IMR-90 (cell line): ENCODE measurements around the gene MTIF2. TPM values are rescaled to one million over a fixed set of nuclear protein-coding genes. Genes with fewer than 3 reads are reported as not detected.
A peak's percentile ranks its signal among the peaks of the same experiment; 100 is the strongest.

Experiments
- ATAC-seq: fragments of 200-7000 bp; cut with Tn5 transposase; 2 replicates; pipeline ENCODE4 v1.9.1; 2020; ENCODE audit warnings: low read depth, mild to moderate bottlenecking, moderate library complexity
- BruUV-seq: library from RNA; stranded (reverse); fragments of 400-500 nt; replicated peaks from 2 replicates; lab custom pipeline; 2021; lab: Mats Ljungman, UMichigan
- CTCF ChIA-PET: fragments of 300-600 bp; formaldehyde crosslinking; extraction: SDS; loops from one replicate; lab custom pipeline; 2021; ENCODE audit warnings: antibody characterized with exemption; lab: Yijun Ruan, JAX
- POLR2A ChIA-PET: fragments of 300-600 bp; sonication (Branson Sonifier 250); formaldehyde crosslinking; loops from one replicate; lab custom pipeline; 2022; ENCODE audit warnings: antibody characterized with exemption; ENCODE audit not compliant: unreplicated experiment; lab: Charles Lee
- DNase-seq: peaks from one replicate; pipeline ENCODE4 v3.0.0; 2013
- H2AFZ ChIP-seq: replicated peaks from 2 replicates; pipeline ENCODE3; 2013; ENCODE audit warnings: low read length, mild to moderate bottlenecking; ENCODE audit not compliant: poor library complexity
- H2AK5ac ChIP-seq: 2 replicates; pipeline ENCODE4 v1.6.1; 2013; ENCODE audit warnings: low read depth, low read length, inconsistent platforms
- H2AK9ac ChIP-seq: replicated peaks from 2 replicates; pipeline ENCODE3; 2013; ENCODE audit warnings: mild to moderate bottlenecking, low read depth, low read length, moderate library complexity; ENCODE audit not compliant: poor library complexity
- H2BK120ac ChIP-seq: 2 replicates; pipeline ENCODE4 v1.6.1; 2013; ENCODE audit warnings: low read depth, low read length, inconsistent platforms
- H2BK15ac ChIP-seq: 3 replicates; pipeline ENCODE4 v1.6.1; 2013; ENCODE audit warnings: low read depth, low read length, inconsistent platforms
- H2BK20ac ChIP-seq: 2 replicates; pipeline ENCODE4 v1.6.1; 2013; ENCODE audit warnings: low read depth, mild to moderate bottlenecking, inconsistent platforms, low read length, moderate library complexity
- H2BK5ac ChIP-seq: 2 replicates; pipeline ENCODE4 v1.6.1; 2013; ENCODE audit warnings: mild to moderate bottlenecking, low read depth, low read length, inconsistent platforms; ENCODE audit not compliant: poor library complexity, severe bottlenecking
- H3K14ac ChIP-seq: replicated peaks from 2 replicates; pipeline ENCODE4 v1.6.1; 2013; ENCODE audit warnings: low read depth, low read length, inconsistent platforms
- H3K18ac ChIP-seq: 2 replicates; pipeline ENCODE4 v1.6.1; 2013; ENCODE audit warnings: low read depth, low read length, control low read depth
- H3K23ac ChIP-seq: 2 replicates; pipeline ENCODE4 v1.6.1; 2013; ENCODE audit warnings: low read depth, low read length, inconsistent platforms
- H3K27ac ChIP-seq: 2 replicates; pipeline ENCODE4 v1.5.1; 2013; ENCODE audit warnings: mild to moderate bottlenecking, control low read depth, low read length; ENCODE audit not compliant: insufficient read depth
- H3K27me3 ChIP-seq: 2 replicates; pipeline ENCODE4 v1.6.1; 2013; ENCODE audit warnings: low read length; ENCODE audit not compliant: control insufficient read depth, insufficient read depth
- H3K36me3 ChIP-seq: 2 replicates; pipeline ENCODE4 v1.6.1; 2013; ENCODE audit warnings: low read length, mixed read lengths; ENCODE audit not compliant: control insufficient read depth, insufficient read depth
- H3K4ac ChIP-seq: 2 replicates; pipeline ENCODE4 v1.6.1; 2013; ENCODE audit warnings: low read depth, low read length, inconsistent platforms
- H3K4me1 ChIP-seq: 2 replicates; pipeline ENCODE4 v1.6.1; 2013; ENCODE audit warnings: low read length, mixed read lengths; ENCODE audit not compliant: control insufficient read depth, insufficient read depth
- H3K4me2 ChIP-seq: 2 replicates; pipeline ENCODE4 v1.6.1; 2013; ENCODE audit warnings: low read depth, mild to moderate bottlenecking, control low read depth, low read length, moderate library complexity
- H3K4me3 ChIP-seq: 2 replicates; pipeline ENCODE4 v1.5.1; 2013; ENCODE audit warnings: low read depth, mild to moderate bottlenecking, control low read depth, low read length, moderate library complexity; ENCODE audit not compliant: insufficient read depth
- H3K56ac ChIP-seq: 2 replicates; pipeline ENCODE4 v1.6.1; 2013; ENCODE audit warnings: low read length, inconsistent platforms; ENCODE audit not compliant: insufficient read depth; ENCODE audit errors: extremely low read depth
- H3K79me1 ChIP-seq, 2 experiments: 2 replicates each; pipeline ENCODE4 v1.6.1; 2013; ENCODE audit warnings: low read length in 2 of 2, inconsistent platforms in 1 of 2, low read depth in 1 of 2
- H3K9ac ChIP-seq: 2 replicates; pipeline ENCODE4 v1.6.1; 2013; ENCODE audit warnings: low read depth, low read length, control low read depth
- H3K9me1 ChIP-seq: 2 replicates; pipeline ENCODE4 v1.6.1; 2013; ENCODE audit warnings: low read length, inconsistent platforms; ENCODE audit not compliant: insufficient read depth
- H3K9me3 ChIP-seq: 2 replicates; pipeline ENCODE4 v1.6.1; 2013; ENCODE audit warnings: low read length; ENCODE audit not compliant: control insufficient read depth, insufficient read depth
- H4K20me1 ChIP-seq: 2 replicates; pipeline ENCODE4 v1.6.1; 2013; ENCODE audit warnings: low read length, inconsistent platforms; ENCODE audit not compliant: insufficient read depth
- H4K5ac ChIP-seq: 2 replicates; pipeline ENCODE4 v1.6.1; 2013; ENCODE audit warnings: mild to moderate bottlenecking, low read depth, low read length, control low read depth
- H4K8ac ChIP-seq, 2 experiments: 2 replicates each; pipeline ENCODE4 v1.6.1; 2013; ENCODE audit warnings: low read depth in 2 of 2, low read length in 2 of 2, control low read depth in 1 of 2, inconsistent platforms in 1 of 2
- H4K91ac ChIP-seq: 2 replicates; pipeline ENCODE4 v1.6.1; 2013; ENCODE audit warnings: low read depth, low read length, inconsistent platforms; ENCODE audit not compliant: insufficient read depth
- RFX5 ChIP-seq: IDR thresholded peaks from 2 replicates; pipeline ENCODE4 v1.8.0; 2012; ENCODE audit warnings: low read depth, mild to moderate bottlenecking, low read length, moderate library complexity
- WGBS, 2 experiments: methylation state at CpG; one replicate each; pipeline versions ENCODE4 v1.1.5 to v1.1.7; 2013; ENCODE audit warnings: missing lambda C conversion rate in 2 of 2; ENCODE audit not compliant: insufficient read length in 1 of 2; ENCODE audit errors: extremely low coverage in 2 of 2; 5-methylcytosine and 5-hydroxymethylcytosine counted together
- dilution Hi-C: fragments of 300-500 bp; cut with HindIII; formaldehyde crosslinking; loops from one replicate; pipeline ENCODE4 v1.14.3; 2018; ENCODE audit warnings: low sequenced_read_pairs; ENCODE audit not compliant: unreplicated experiment
- in situ Hi-C: fragments of 300-500 bp; cut with MboI; formaldehyde crosslinking; loops from 3 replicates; pipeline ENCODE4 v1.14.3; 2019; ENCODE audit warnings: low sequenced_read_pairs, inconsistent platforms, mixed read lengths
- intact Hi-C: fragments of 100-400 bp; cut with micrococcal nuclease; formaldehyde crosslinking; loops from 2 replicates; pipeline ENCODE4 v1.10.0; 2022
- polyA plus RNA-seq, 3 experiments: library from polyadenylated mRNA; depleted of rRNA; stranded (reverse); fragments of >200 nt; gene quantifications; 2 replicates each; pipeline ENCODE4 v1.2.3, GENCODE V29; 2012; ENCODE audit warnings: low replicate concordance in 1 of 3
- total RNA-seq: library from RNA; depleted of rRNA; stranded (reverse); fragments of >200 nt; gene quantifications from 2 replicates; pipeline ENCODE4 v1.2.3, GENCODE V29; 2012
- TF ChIP-seq, protein P1 (sequence below): fragments of 150-350 bp; IDR thresholded peaks from 2 replicates; pipeline ENCODE4 v1.6.1; 2017; ENCODE audit warnings: mild to moderate bottlenecking, antibody characterized with exemption, low read length, low read depth

The MTIF2 gene
- total and polyA plus RNA-seq, 2 of the 4 experiments (the other 2 are of a cell fraction): 10.8 to 22.6 TPM

- Histone ChIP-seq H3K23ac (no peak overlapping the region), H3K9me3 (no peaks in the 10 kb centered on the region), H3K36me3 (peaks cover 4% of the 10 kb centered on the region; the same call in 1 of the 2 replicates), H2AFZ (no peak overlapping the region), H3K56ac (no peak overlapping the region), H3K4me3 (no peak overlapping the region), H3K27me3 (no peaks in the 10 kb centered on the region), H2AK9ac (no peak overlapping the region), H3K9ac (no peak overlapping the region), H3K9me1 (peaks cover 5% of the 10 kb centered on the region; the same call in 1 of the 2 replicates), H4K91ac (no peak overlapping the region), H3K4me2 (no peak overlapping the region), H3K18ac (no peak overlapping the region), H2BK20ac (no peak overlapping the region), H4K8ac (no peak overlapping the region), H3K27ac (no peak overlapping the region), H2BK120ac (no peak overlapping the region), H2AK5ac (no peak overlapping the region), H3K4me1 (peaks cover 6% of the 10 kb centered on the region), H4K20me1 (no peaks in the 10 kb centered on the region), H2BK5ac (no peak overlapping the region), H2BK15ac (no peak overlapping the region), H4K5ac (no peak overlapping the region), H3K79me1 (peaks cover 14 to 63% of the 10 kb centered on the region in 2 experiments), H3K14ac (no peak overlapping the region), H3K4ac (no peak overlapping the region)
- dilution Hi-C loops: no loop called here
- intact Hi-C loops: no loop called here
- in situ Hi-C loops: no loop called here
- BruUV-seq: no TSS peak
- TF ChIP-seq RFX5: no peak
- TF ChIP-seq, protein P1, sequence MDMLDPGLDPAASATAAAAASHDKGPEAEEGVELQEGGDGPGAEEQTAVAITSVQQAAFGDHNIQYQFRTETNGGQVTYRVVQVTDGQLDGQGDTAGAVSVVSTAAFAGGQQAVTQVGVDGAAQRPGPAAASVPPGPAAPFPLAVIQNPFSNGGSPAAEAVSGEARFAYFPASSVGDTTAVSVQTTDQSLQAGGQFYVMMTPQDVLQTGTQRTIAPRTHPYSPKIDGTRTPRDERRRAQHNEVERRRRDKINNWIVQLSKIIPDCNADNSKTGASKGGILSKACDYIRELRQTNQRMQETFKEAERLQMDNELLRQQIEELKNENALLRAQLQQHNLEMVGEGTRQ: 0 out of 2 replicates have a peak, but pooled peaks have one; percentile 9
- WGBS, 2 experiments: 85% methylated on average over 6 of the region's 19 CpGs; no CpG with 5 or more reads in 1 of the 2 experiments
- DNase-seq (no peak), ATAC-seq (no peak)
- POLR2A ChIA-PET: no interaction called here
- CTCF ChIA-PET: no interaction called here
Observed at GRCh38 chr2:55225481-55226020, 43.5 kb downstream of the MTIF2 start.
